ENCODE results near the gene ROBO1.

The ROBO1 gene

DNA sequence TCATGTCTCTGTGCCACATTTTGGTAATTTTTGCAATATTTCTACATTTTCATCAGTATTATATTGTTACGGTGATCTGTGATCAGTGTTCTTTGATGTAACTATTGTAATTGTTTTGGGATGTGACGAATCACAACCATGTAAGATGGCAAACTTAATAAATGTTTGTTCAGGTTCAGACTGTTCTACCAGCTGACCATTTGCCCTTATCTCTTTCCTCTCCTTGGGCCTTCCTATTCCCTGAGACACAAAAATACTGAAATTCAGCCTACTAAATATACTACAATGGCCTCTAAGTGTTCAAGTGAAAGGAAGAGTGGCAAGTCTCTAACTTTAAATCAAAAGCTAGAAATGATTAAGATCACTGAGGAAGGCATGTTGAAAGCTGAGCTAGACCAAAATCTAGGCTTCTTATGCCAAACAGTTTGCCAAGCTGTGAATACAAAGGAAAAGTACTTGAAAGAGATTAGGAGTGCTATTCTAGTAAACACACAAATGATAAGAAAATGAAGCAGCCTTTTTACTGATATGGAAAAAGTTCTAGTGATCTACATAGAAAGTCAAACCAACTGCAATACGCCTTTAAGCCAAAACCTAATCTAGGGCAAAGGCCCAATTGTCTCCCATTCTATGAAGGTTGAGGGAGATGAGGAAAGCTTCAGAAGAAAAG is 952.8 kb downstream of the ROBO1 start:
- Histone ChIP-seq H3K27ac (no peak overlapping the region), H3K4me3 (no peak overlapping the region)
- TF ChIP-seq, protein P1, sequence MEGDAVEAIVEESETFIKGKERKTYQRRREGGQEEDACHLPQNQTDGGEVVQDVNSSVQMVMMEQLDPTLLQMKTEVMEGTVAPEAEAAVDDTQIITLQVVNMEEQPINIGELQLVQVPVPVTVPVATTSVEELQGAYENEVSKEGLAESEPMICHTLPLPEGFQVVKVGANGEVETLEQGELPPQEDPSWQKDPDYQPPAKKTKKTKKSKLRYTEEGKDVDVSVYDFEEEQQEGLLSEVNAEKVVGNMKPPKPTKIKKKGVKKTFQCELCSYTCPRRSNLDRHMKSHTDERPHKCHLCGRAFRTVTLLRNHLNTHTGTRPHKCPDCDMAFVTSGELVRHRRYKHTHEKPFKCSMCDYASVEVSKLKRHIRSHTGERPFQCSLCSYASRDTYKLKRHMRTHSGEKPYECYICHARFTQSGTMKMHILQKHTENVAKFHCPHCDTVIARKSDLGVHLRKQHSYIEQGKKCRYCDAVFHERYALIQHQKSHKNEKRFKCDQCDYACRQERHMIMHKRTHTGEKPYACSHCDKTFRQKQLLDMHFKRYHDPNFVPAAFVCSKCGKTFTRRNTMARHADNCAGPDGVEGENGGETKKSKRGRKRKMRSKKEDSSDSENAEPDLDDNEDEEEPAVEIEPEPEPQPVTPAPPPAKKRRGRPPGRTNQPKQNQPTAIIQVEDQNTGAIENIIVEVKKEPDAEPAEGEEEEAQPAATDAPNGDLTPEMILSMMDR (IDR thresholded peaks at IDR 0.05): no peak
- DNase-seq (ENCODE audit: low spot score): no peak

DNA sequence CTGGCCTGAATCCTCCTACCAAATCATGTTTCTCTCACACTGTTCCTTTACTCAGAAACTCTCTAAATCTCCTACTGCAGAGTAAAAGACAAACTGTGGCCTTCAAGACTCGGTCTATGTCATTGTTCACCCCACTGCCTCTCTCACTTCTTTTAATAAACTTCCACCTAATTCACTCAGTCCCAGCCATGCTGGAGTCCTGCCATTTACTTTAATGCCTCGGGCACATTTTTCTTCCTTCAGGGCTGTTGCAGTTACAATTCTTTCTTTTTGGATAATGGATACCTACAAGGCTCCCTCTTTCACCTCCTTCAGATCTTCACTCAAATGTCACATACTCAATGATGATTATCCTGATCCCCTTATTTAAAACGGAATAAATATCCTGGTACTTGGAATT is 955.6 kb downstream of the ROBO1 start:
- TF ChIP-seq, protein P1 (IDR thresholded peaks at IDR 0.05): no peak
- Histone ChIP-seq H3K4me3 (no peak overlapping the region), H3K27ac (no peak overlapping the region)
- no peak for DNase-seq (ENCODE audit: low spot score)

DNA sequence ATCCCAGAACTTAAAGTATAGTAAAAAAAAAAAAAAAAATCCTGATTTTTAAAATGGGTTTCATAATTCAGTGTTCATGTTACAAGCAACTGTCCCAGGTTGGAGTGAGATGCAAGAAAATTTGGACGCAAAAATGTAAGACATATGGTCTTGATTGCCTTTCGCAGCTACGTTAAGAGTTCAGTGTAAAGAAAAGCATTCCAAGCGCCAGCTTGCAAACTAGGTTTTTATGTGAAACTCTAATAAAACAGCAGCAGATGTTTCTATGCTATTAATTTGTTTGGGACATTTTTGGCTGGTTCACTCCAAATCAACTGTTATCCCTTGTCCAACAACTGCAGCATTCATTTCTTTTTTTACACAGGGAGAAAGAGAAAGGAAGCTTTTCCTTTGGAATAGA is 957.8 kb downstream of the ROBO1 start:
- no peak overlapping the region for H3K27ac ChIP-seq
- no peak overlapping the region for H3K4me3 ChIP-seq
- DNase-seq (ENCODE audit: low spot score): no peak
- TF ChIP-seq, protein P1 (IDR thresholded peaks at IDR 0.05): no peak

DNA sequence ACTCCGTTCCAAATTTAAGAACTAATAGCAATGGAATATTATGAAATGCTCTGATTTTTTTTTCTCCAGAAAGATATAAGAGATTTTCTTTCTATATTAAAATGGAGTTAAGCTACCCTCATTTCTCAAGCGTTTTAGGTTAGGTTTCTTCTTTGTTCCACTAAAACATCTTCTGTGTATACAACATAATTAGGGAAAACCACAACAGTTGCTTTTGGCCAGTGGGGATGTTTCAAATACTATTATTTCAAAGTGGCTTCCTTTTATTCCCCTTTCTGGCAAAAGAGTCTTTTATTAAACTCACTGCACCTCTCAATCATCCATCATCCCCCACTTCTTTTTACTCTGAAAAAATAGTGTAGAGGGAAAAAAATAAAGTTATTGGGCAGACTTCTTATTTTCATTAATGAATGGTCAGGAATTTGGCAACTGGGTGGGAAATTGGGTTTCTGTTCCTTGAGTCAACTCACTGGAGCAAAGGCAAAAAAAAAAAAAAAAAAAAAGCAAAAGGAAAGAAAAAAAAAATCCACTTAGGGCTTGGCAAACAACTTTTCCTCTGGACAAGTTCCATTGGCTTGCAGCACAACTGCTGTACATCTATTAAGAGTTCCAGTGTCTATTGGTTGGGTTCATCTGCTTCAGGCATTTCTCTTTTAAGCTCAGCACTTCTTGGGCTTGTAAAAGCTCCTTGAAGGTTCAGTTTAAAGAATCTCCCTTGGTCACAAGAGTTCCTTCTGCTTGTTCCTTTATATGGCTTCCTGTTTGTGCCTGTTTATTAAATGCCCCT is 963.4 kb downstream of the ROBO1 start:
- no peak overlapping the region for H3K4me3 ChIP-seq
- TF ChIP-seq, protein P1 (IDR thresholded peaks at IDR 0.05): no peak
- no peak for DNase-seq (ENCODE audit: low spot score)
- H3K27ac ChIP-seq: no peak overlapping the region

DNA sequence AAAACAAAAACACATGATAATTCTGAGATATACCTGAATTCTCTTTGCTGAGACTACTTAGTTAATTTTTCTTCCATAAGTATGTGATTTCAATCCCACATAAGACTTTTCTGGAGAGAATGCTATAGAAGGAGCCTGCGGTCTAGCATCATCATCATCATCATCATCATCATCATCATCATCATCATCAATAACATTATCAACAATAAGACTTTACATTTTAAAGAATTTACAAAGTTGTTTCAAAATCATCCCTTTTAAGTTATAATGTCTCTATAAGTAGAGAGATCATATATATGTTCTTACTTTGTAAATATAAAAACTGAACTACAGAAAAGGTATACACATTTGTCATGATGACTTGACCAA is 965.3 kb downstream of the ROBO1 start:
- TF ChIP-seq, protein P1 (IDR thresholded peaks at IDR 0.05): no peak
- no peak for DNase-seq (ENCODE audit: low spot score)
- no peak overlapping the region for H3K4me3 ChIP-seq
- no peak overlapping the region for H3K27ac ChIP-seq

DNA sequence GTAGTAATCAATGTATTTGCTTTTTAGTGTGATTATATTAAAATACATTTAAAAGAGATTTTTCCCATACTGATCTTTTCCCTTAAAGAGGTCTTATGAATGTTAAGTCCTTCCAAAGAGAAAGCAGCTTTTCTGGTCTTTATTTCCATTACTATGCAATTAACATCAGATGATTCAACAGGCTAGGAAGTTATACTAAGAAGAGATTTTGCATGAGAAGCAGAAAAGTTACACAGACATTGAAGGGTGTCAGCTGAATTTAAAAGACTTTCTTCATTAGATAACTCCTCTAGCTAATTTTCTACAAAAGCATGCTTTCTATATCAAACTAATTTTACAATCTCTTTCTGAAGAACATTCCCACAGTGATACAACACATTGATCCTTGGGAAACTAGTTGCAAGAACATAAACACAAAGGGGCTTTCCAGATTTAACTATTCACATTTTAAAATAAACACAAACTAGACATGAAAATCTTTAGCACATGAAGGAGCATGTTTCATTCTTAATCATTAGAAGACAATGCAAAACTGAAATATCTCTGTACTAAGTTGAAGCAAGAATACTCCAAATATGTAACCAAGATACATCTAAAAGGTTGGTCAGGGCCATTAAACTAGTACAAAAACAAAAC is 965.8 kb downstream of the ROBO1 start:
- Histone ChIP-seq H3K4me3 (no peak overlapping the region), H3K27ac (no peak overlapping the region)
- no peak for DNase-seq (ENCODE audit: low spot score)
- TF ChIP-seq, protein P1 (IDR thresholded peaks at IDR 0.05): no peak

Measured in coronary artery (tissue), 2 donors.